Activated CD4-positive, alpha-beta memory T cell treated with anti-CD3 and anti-CD28 coated beads for 36 hours (primary cell): ENCODE results near the gene ATF7IP. TPM values are rescaled to one million over a fixed set of nuclear protein-coding genes. Genes with fewer than 3 reads are reported as not detected.

Experiments used
- CTCF ChIA-PET: fragments of 350-600 bp; sonication (Branson Sonifier 250); formaldehyde crosslinking; loops from one replicate; lab custom pipeline; 2021; ENCODE audit warnings: antibody characterized with exemption, inconsistent platforms; lab: Charles Lee
- POLR2A ChIA-PET: fragments of 350-600 bp; sonication (Branson Sonifier 250); formaldehyde crosslinking; loops from one replicate; lab custom pipeline; 2021; ENCODE audit warnings: antibody characterized with exemption; lab: Charles Lee
- DNase-seq: peaks from one replicate; pipeline ENCODE4 v3.0.0-alpha.2; 2020
- H3K27ac Mint-ChIP-seq: one replicate; pipeline ENCODE4 v1.8.0; 2021; ENCODE audit warnings: mixed read lengths
- H3K27me3 Mint-ChIP-seq: one replicate; pipeline ENCODE4 v1.8.0; 2021; ENCODE audit warnings: mixed read lengths
- H3K36me3 Mint-ChIP-seq: one replicate; pipeline ENCODE4 v1.8.0; 2021; ENCODE audit warnings: mixed read lengths
- H3K4me1 Mint-ChIP-seq: one replicate; pipeline ENCODE4 v1.8.0; 2021; ENCODE audit warnings: low read depth, mixed read lengths
- H3K4me3 Mint-ChIP-seq: one replicate; pipeline ENCODE4 v1.8.0; 2021; ENCODE audit warnings: mild to moderate bottlenecking, mixed read lengths
- H3K9me3 Mint-ChIP-seq: one replicate; pipeline ENCODE4 v1.8.0; 2021; ENCODE audit warnings: mixed read lengths
- intact Hi-C: fragments of 100-400 bp; cut with micrococcal nuclease; formaldehyde crosslinking; loops from one replicate; pipeline ENCODE4 v1.15.1; 2023
- total RNA-seq, 2 experiments: library from RNA; stranded (reverse); gene quantifications; one replicate each; pipeline ENCODE4 v1.2.3, GENCODE V29; 2021

ATF7IP gene
- total RNA-seq, 2 experiments from 2014 or later, result 93.0 to 94.1 TPM

- Mint-ChIP-seq H3K4me1 (peaks cover 5% of the 10 kb centered on the region), H3K4me3 (no peak overlapping the region), H3K27ac (no peak overlapping the region), H3K27me3 (no peaks in the 10 kb centered on the region), H3K9me3 (no peaks in the 10 kb centered on the region), H3K36me3 (peaks cover 25% of the 10 kb centered on the region)
- ChIA-PET CTCF (interaction anchor here (1.1 to 1.5 kb wide), 2 partner anchors 268 kb away, joined by 3 to 4 read pairs; no protein-coding TSS in a partner anchor), POLR2A (no interaction called here)
- DNase-seq, result no peak
- intact Hi-C loops, result no loop called here
Observed at GRCh38 chr12:14505626-14506596, 140.4 kb downstream of the ATF7IP start.

GRCh38 chr12:14510574-14510973 is 145.1 kb downstream of the ATF7IP start:
- H3K9me3 Mint-ChIP-seq, result no peaks in the 10 kb centered on the region
- no peak overlapping the region for H3K4me3 Mint-ChIP-seq
- H3K27me3 Mint-ChIP-seq, result peaks cover 2% of the 10 kb centered on the region
- H3K4me1 Mint-ChIP-seq, result no peaks in the 10 kb centered on the region
- ChIA-PET POLR2A (no interaction called here), CTCF (no interaction called here)
- DNase-seq, result no peak
- no peaks in the 10 kb centered on the region for H3K36me3 Mint-ChIP-seq
- intact Hi-C loops, result no loop called here
- H3K27ac Mint-ChIP-seq, result no peak overlapping the region

- no peaks in the 10 kb centered on the region for H3K4me1 Mint-ChIP-seq
- ChIA-PET POLR2A (no interaction called here), CTCF (interaction anchor here (0.6 kb wide), 1 partner anchor 209 kb away, joined by 3 read pairs; no protein-coding TSS in a partner anchor)
- intact Hi-C loops, result no loop called here
- DNase-seq, result no peak
- H3K36me3 Mint-ChIP-seq, result no peaks in the 10 kb centered on the region
- H3K9me3 Mint-ChIP-seq, result no peaks in the 10 kb centered on the region
- H3K4me3 Mint-ChIP-seq, result no peak overlapping the region
- peaks cover 5% of the 10 kb centered on the region for H3K27me3 Mint-ChIP-seq
- H3K27ac Mint-ChIP-seq, result no peak overlapping the region
Observed at GRCh38 chr12:14514154-14514842, 148.8 kb downstream of the ATF7IP start.

- Mint-ChIP-seq H3K36me3 (no peaks in the 10 kb centered on the region), H3K4me1 (no peaks in the 10 kb centered on the region), H3K27me3 (peaks cover 5% of the 10 kb centered on the region), H3K4me3 (no peak overlapping the region), H3K9me3 (no peaks in the 10 kb centered on the region), H3K27ac (no peak overlapping the region)
- intact Hi-C loops, result no loop called here
- no peak for DNase-seq
- ChIA-PET CTCF (no interaction called here), POLR2A (no interaction called here)
Observed at GRCh38 chr12:14514946-14515345, 149.5 kb downstream of the ATF7IP start.

GRCh38 chr12:14521822-14522221 is 156.3 kb downstream of the ATF7IP start:
- no peaks in the 10 kb centered on the region for H3K4me1 Mint-ChIP-seq
- no peak overlapping the region for H3K4me3 Mint-ChIP-seq
- no peaks in the 10 kb centered on the region for H3K27me3 Mint-ChIP-seq
- peaks cover 14% of the 10 kb centered on the region for H3K36me3 Mint-ChIP-seq
- DNase-seq, result no peak
- intact Hi-C loops, result no loop called here
- H3K9me3 Mint-ChIP-seq, result peaks cover 50% of the 10 kb centered on the region
- ChIA-PET POLR2A (no interaction called here), CTCF (no interaction called here)
- H3K27ac Mint-ChIP-seq, result no peak overlapping the region

- ChIA-PET CTCF (interaction anchor here (0.6 to 1.1 kb wide), 2 partner anchors 273 to 1270 kb away, joined by 3 read pairs; no protein-coding TSS in a partner anchor), POLR2A (no interaction called here)
- no peak overlapping the region for H3K4me3 Mint-ChIP-seq
- H3K4me1 Mint-ChIP-seq, result no peaks in the 10 kb centered on the region
- H3K27me3 Mint-ChIP-seq, result no peaks in the 10 kb centered on the region
- peaks cover 43% of the 10 kb centered on the region for H3K9me3 Mint-ChIP-seq
- H3K27ac Mint-ChIP-seq, result no peak overlapping the region
- DNase-seq, result no peak
- intact Hi-C loops, result no loop called here
- H3K36me3 Mint-ChIP-seq, result peaks cover 14% of the 10 kb centered on the region
Observed at GRCh38 chr12:14525964-14526363, 160.5 kb downstream of the ATF7IP start.

- Mint-ChIP-seq H3K9me3 (no peaks in the 10 kb centered on the region), H3K4me3 (no peak overlapping the region), H3K27me3 (no peaks in the 10 kb centered on the region), H3K36me3 (no peaks in the 10 kb centered on the region), H3K27ac (no peak overlapping the region), H3K4me1 (no peaks in the 10 kb centered on the region)
- intact Hi-C loops, result no loop called here
- ChIA-PET CTCF (no interaction called here), POLR2A (no interaction called here)
- no peak for DNase-seq
Observed at GRCh38 chr12:14532152-14532551, 166.7 kb downstream of the ATF7IP start.

GRCh38 chr12:14537088-14537487 is 171.6 kb downstream of the ATF7IP start:
- ChIA-PET POLR2A (no interaction called here), CTCF (no interaction called here)
- no peak for DNase-seq
- no peak overlapping the region for H3K27ac Mint-ChIP-seq
- no peaks in the 10 kb centered on the region for H3K36me3 Mint-ChIP-seq
- H3K4me3 Mint-ChIP-seq, result no peak overlapping the region
- no peaks in the 10 kb centered on the region for H3K4me1 Mint-ChIP-seq
- H3K9me3 Mint-ChIP-seq, result no peaks in the 10 kb centered on the region
- H3K27me3 Mint-ChIP-seq, result peaks cover 2% of the 10 kb centered on the region
- intact Hi-C loops, result no loop called here

- intact Hi-C loops, result no loop called here
- Mint-ChIP-seq H3K27ac (no peak overlapping the region), H3K27me3 (peaks cover 2% of the 10 kb centered on the region), H3K9me3 (no peaks in the 10 kb centered on the region), H3K4me1 (no peaks in the 10 kb centered on the region), H3K4me3 (no peak overlapping the region), H3K36me3 (no peaks in the 10 kb centered on the region)
- POLR2A ChIA-PET, result no interaction called here
- DNase-seq, result no peak
- CTCF ChIA-PET, result no interaction called here
Observed at GRCh38 chr12:14540801-14541462, 175.4 kb downstream of the ATF7IP start.

- no peaks in the 10 kb centered on the region for H3K4me1 Mint-ChIP-seq
- DNase-seq, result no peak
- H3K36me3 Mint-ChIP-seq, result no peaks in the 10 kb centered on the region
- ChIA-PET CTCF (no interaction called here), POLR2A (no interaction called here)
- H3K4me3 Mint-ChIP-seq, result no peak overlapping the region
- no peak overlapping the region for H3K27ac Mint-ChIP-seq
- H3K9me3 Mint-ChIP-seq, result no peaks in the 10 kb centered on the region
- peaks cover 4% of the 10 kb centered on the region for H3K27me3 Mint-ChIP-seq
- intact Hi-C loops, result no loop called here
Observed at GRCh38 chr12:14545144-14546124, 180.0 kb downstream of the ATF7IP start.

GRCh38 chr12:14547571-14547970 is 182.1 kb downstream of the ATF7IP start:
- H3K9me3 Mint-ChIP-seq, result no peaks in the 10 kb centered on the region
- ChIA-PET CTCF (no interaction called here), POLR2A (no interaction called here)
- peaks cover 6% of the 10 kb centered on the region for H3K27me3 Mint-ChIP-seq
- intact Hi-C loops, result no loop called here
- no peaks in the 10 kb centered on the region for H3K36me3 Mint-ChIP-seq
- H3K27ac Mint-ChIP-seq, result no peak overlapping the region
- no peaks in the 10 kb centered on the region for H3K4me1 Mint-ChIP-seq
- DNase-seq, result no peak
- no peak overlapping the region for H3K4me3 Mint-ChIP-seq
